H9 (cell line): ENCODE data around the gene TRIM44. TPM values are rescaled to one million over a fixed set of nuclear protein-coding genes. Genes with fewer than 3 reads are reported as not detected.

Experiments
- DNase-seq: peaks from one replicate; pipeline ENCODE4 v3.0.0-alpha.2; 2017
- H2AFZ ChIP-seq: one replicate; pipeline ENCODE4 v1.6.1; 2013; ENCODE audit warnings: mild to moderate bottlenecking, low read length, control low read depth, moderate library complexity
- H2AK5ac ChIP-seq: 2 replicates; pipeline ENCODE4 v1.6.1; 2013; ENCODE audit warnings: low read length, control low read depth, mixed read lengths; ENCODE audit not compliant: insufficient read length
- H2BK120ac ChIP-seq: one replicate; pipeline ENCODE4 v1.6.1; 2013; ENCODE audit warnings: low read depth, mild to moderate bottlenecking, low read length, control low read depth, inconsistent platforms; ENCODE audit not compliant: poor library complexity, severe bottlenecking
- H2BK12ac ChIP-seq: 2 replicates; pipeline ENCODE4 v1.6.1; 2013; ENCODE audit warnings: low read length, control low read depth, mixed read lengths, low read depth; ENCODE audit not compliant: insufficient read length
- H2BK15ac ChIP-seq: 2 replicates; pipeline ENCODE4 v1.6.1; 2013; ENCODE audit warnings: low read depth, low read length, control low read depth
- H2BK20ac ChIP-seq: one replicate; pipeline ENCODE4 v1.6.1; 2013; ENCODE audit warnings: low read depth, mild to moderate bottlenecking, low read length, control low read depth, inconsistent platforms; ENCODE audit not compliant: poor library complexity, severe bottlenecking
- H2BK5ac ChIP-seq: 2 replicates; pipeline ENCODE4 v1.6.1; 2013; ENCODE audit warnings: low read length, control low read depth, mixed read lengths; ENCODE audit not compliant: insufficient read length
- H3K14ac ChIP-seq: 2 replicates; pipeline ENCODE4 v1.6.1; 2013; ENCODE audit warnings: low read length, control low read depth; ENCODE audit not compliant: insufficient read depth
- H3K18ac ChIP-seq: 2 replicates; pipeline ENCODE4 v1.6.1; 2013; ENCODE audit warnings: low read depth, mild to moderate bottlenecking, mixed read lengths, low read length, control low read depth; ENCODE audit not compliant: insufficient read length
- H3K23ac ChIP-seq: 2 replicates; pipeline ENCODE4 v1.6.1; 2013; ENCODE audit warnings: low read length, control low read depth, mixed read lengths, low read depth; ENCODE audit not compliant: insufficient read length
- H3K23me2 ChIP-seq: 2 replicates; pipeline ENCODE4 v1.6.1; 2013; ENCODE audit warnings: low read depth, mild to moderate bottlenecking, mixed read lengths, low read length, control low read depth; ENCODE audit not compliant: insufficient read length, poor library complexity, severe bottlenecking
- H3K27ac ChIP-seq: 2 replicates; pipeline ENCODE4 v1.5.1; 2013; ENCODE audit warnings: low read length, control low read depth, mixed read lengths, low read depth; ENCODE audit not compliant: insufficient read length
- H3K27me3 ChIP-seq: 2 replicates; pipeline ENCODE4 v1.6.1; 2013; ENCODE audit warnings: low read length, control low read depth, inconsistent platforms; ENCODE audit not compliant: insufficient read depth
- H3K4ac ChIP-seq: 2 replicates; pipeline ENCODE4 v1.6.1; 2013; ENCODE audit warnings: low read depth, mild to moderate bottlenecking, control low read depth, inconsistent platforms, low read length, moderate library complexity
- H3K4me1 ChIP-seq: 2 replicates; pipeline ENCODE4 v1.6.1; 2013; ENCODE audit warnings: low read length, control low read depth, inconsistent platforms; ENCODE audit not compliant: insufficient read depth
- H3K4me2 ChIP-seq: 2 replicates; pipeline ENCODE4 v1.6.1; 2013; ENCODE audit warnings: low read length, control low read depth, mixed read lengths; ENCODE audit not compliant: insufficient read length, insufficient read depth
- H3K56ac ChIP-seq: 2 replicates; pipeline ENCODE4 v1.6.1; 2013; ENCODE audit warnings: low read depth, mild to moderate bottlenecking, mixed read lengths, low read length, control low read depth; ENCODE audit not compliant: insufficient read length
- H3K79me1 ChIP-seq: 2 replicates; pipeline ENCODE4 v1.6.1; 2013; ENCODE audit warnings: low read depth, mild to moderate bottlenecking, moderate library complexity, low read length, control low read depth, inconsistent platforms; ENCODE audit not compliant: insufficient read depth, poor library complexity, severe bottlenecking
- H3K79me2 ChIP-seq: 2 replicates; pipeline ENCODE4 v1.6.1; 2013; ENCODE audit warnings: low read length, control low read depth, inconsistent platforms; ENCODE audit not compliant: insufficient read depth
- H3K9ac ChIP-seq: 2 replicates; pipeline ENCODE4 v1.6.1; 2013; ENCODE audit warnings: low read length, control low read depth, mixed read lengths; ENCODE audit not compliant: insufficient read length; ENCODE audit errors: extremely low read depth
- H3K9me3 ChIP-seq: one replicate; pipeline ENCODE4 v1.6.1; 2013; ENCODE audit warnings: low read depth, low read length, inconsistent platforms; ENCODE audit not compliant: control insufficient read depth
- H3T11ph ChIP-seq: one replicate; pipeline ENCODE4 v1.6.1; 2013; ENCODE audit warnings: mild to moderate bottlenecking, low read length, control low read depth, inconsistent platforms
- H4K20me1 ChIP-seq: one replicate; pipeline ENCODE4 v1.6.1; 2013; ENCODE audit not compliant: control insufficient read depth, insufficient read length, insufficient read depth
- H4K5ac ChIP-seq: 2 replicates; pipeline ENCODE4 v1.6.1; 2013; ENCODE audit warnings: low read depth, mild to moderate bottlenecking, mixed read lengths, low read length, control low read depth; ENCODE audit not compliant: insufficient read length
- H4K8ac ChIP-seq: replicated peaks from 2 replicates; pipeline ENCODE4 v1.6.1; 2013; ENCODE audit warnings: low read length, control low read depth, mixed read lengths, low read depth; ENCODE audit not compliant: insufficient read length
- H4K91ac ChIP-seq: 2 replicates; pipeline ENCODE4 v1.6.1; 2013; ENCODE audit warnings: low read depth, mild to moderate bottlenecking, moderate library complexity, mixed read lengths, low read length, control low read depth; ENCODE audit not compliant: insufficient read length
- H3K27ac Mint-ChIP-seq, 3 experiments: 2 replicates in 2 of 3; 3 replicates in 1 of 3; pipeline ENCODE4 v1.8.0; 2020 to 2021; ENCODE audit warnings: mixed read lengths in 3 of 3, mild to moderate bottlenecking in 1 of 3, moderate library complexity in 1 of 3
- H3K27me3 Mint-ChIP-seq: 2 replicates; pipeline ENCODE4 v1.8.0; 2021; ENCODE audit warnings: low read depth, mild to moderate bottlenecking, moderate library complexity, mixed read lengths
- H3K36me3 Mint-ChIP-seq, 3 experiments: 2 replicates in 2 of 3; 3 replicates in 1 of 3; pipeline ENCODE4 v1.8.0; 2020 to 2021; ENCODE audit warnings: low read depth in 3 of 3, mixed read lengths in 3 of 3; ENCODE audit not compliant: insufficient read depth in 1 of 3
- H3K4me1 Mint-ChIP-seq, 2 experiments: 2 replicates each; pipeline ENCODE4 v1.8.0; 2020; ENCODE audit warnings: mixed read lengths in 2 of 2
- H3K4me3 Mint-ChIP-seq, 2 experiments: 2 replicates in 1 of 2; 3 replicates in 1 of 2; pipeline ENCODE4 v1.8.0; 2020 to 2021; ENCODE audit warnings: mild to moderate bottlenecking in 2 of 2, mixed read lengths in 2 of 2, moderate library complexity in 1 of 2
- H3K9me3 Mint-ChIP-seq, 2 experiments: 2 replicates in 1 of 2; 3 replicates in 1 of 2; pipeline ENCODE4 v1.8.0; 2020; ENCODE audit warnings: mild to moderate bottlenecking in 2 of 2, mixed read lengths in 2 of 2, moderate library complexity in 1 of 2
- CTCF ChIP-seq: fragments of 200-600 bp; sonication (generic); conservative IDR thresholded peaks from 3 replicates; pipeline ENCODE4 v1.8.0; 2021; ENCODE audit warnings: antibody characterized with exemption, mild to moderate bottlenecking
- WGBS: extraction: QIAGEN DNeasy Blood & Tissue Kit; methylation state at CpG from one replicate; pipeline ENCODE4 v1.1.7; 2013; ENCODE audit warnings: missing lambda C conversion rate, low lambda C conversion rate, mixed read lengths; ENCODE audit not compliant: insufficient read length; ENCODE audit errors: extremely low coverage; 5-methylcytosine and 5-hydroxymethylcytosine counted together
- total RNA-seq: library from RNA; stranded (reverse); gene quantifications from 2 replicates; pipeline ENCODE4 v1.2.1, GENCODE V29; 2021

TRIM44 gene
- total RNA-seq, 1 experiment from 2014 or later = 37.7 TPM

- Histone ChIP-seq H3K14ac (no peak overlapping the region), H4K8ac (no peak overlapping the region), H3K27me3 (no peaks in the 10 kb centered on the region), H3K79me1 (peaks cover 2% of the 10 kb centered on the region), H3K9ac (no peak overlapping the region), H3K4me1 (no peaks in the 10 kb centered on the region), H2AFZ (no peak overlapping the region), H3K27ac (no peak overlapping the region), H2BK12ac (no peak overlapping the region), H4K20me1 (no peaks in the 10 kb centered on the region), H2BK15ac (no peak overlapping the region), H3K23ac (no peak overlapping the region), H3K4ac (no peak overlapping the region), H2BK120ac (no peak overlapping the region), H4K91ac (no peak overlapping the region), H2AK5ac (no peak overlapping the region), H3T11ph (no peak overlapping the region), H2BK20ac (no peak overlapping the region), H3K56ac (no peak overlapping the region), H3K4me2 (no peak overlapping the region), H3K23me2 (no peaks in the 10 kb centered on the region), H2BK5ac (no peak overlapping the region), H3K9me3 (no peaks in the 10 kb centered on the region), H3K18ac (no peak overlapping the region), H3K79me2 (no peaks in the 10 kb centered on the region), H4K5ac (no peak overlapping the region)
- Mint-ChIP-seq H3K9me3 (peaks cover 6 to 10% of the 10 kb centered on the region in 2 experiments), H3K36me3 (peaks cover 29 to 30% (median 30%) of the 10 kb centered on the region in 3 experiments), H3K4me1 (peaks cover 0 to under 1% of the 10 kb centered on the region in 2 experiments; a peak in 1 of 4 replicates), H3K4me3 (no peak overlapping the region), H3K27ac (no peak overlapping the region), H3K27me3 (no peaks in the 10 kb centered on the region)
- WGBS = no CpG with 5 or more reads among the region's 1 CpG
- no peak for TF ChIP-seq CTCF
- no peak for DNase-seq
Observed at GRCh38 chr11:35727140-35727539, 64.6 kb downstream of the TRIM44 start.
